Activated naive CD4-positive, alpha-beta T cell treated with anti-CD3 and anti-CD28 coated beads, Interleukin-2, amount 50 U/mL, for 72 hours (primary cell): ENCODE results near the gene CYYR1. TPM values are rescaled to one million over a fixed set of nuclear protein-coding genes. Genes with fewer than 3 reads are reported as not detected.

Source experiments
- ATAC-seq, 2 donors: fragments of 150-1000 bp; cut with Tn5 transposase; 2 replicates each; pipeline ENCODE4 v1.10.0; 2021; ENCODE audit warnings: mild to moderate bottlenecking in 2 of 2, moderate library complexity in 2 of 2
- DNase-seq, 2 donors: peaks; one replicate each; pipeline ENCODE4 v3.0.0; 2021 to 2022; ENCODE audit warnings: low spot score in 2 of 2
- H3K27ac Mint-ChIP-seq, 2 donors: one replicate each; pipeline ENCODE4 v1.8.0; 2022; ENCODE audit warnings: mild to moderate bottlenecking in 2 of 2, mixed read lengths in 2 of 2
- H3K36me3 Mint-ChIP-seq, 2 donors: one replicate each; pipeline ENCODE4 v1.8.0; 2022; ENCODE audit warnings: mixed read lengths in 2 of 2
- H3K9me3 Mint-ChIP-seq, 2 donors: one replicate each; pipeline ENCODE4 v1.8.0; 2022; ENCODE audit warnings: mixed read lengths in 2 of 2
- total RNA-seq, 2 donors: library from RNA; stranded (reverse); gene quantifications; one replicate each; pipeline ENCODE4 v1.2.3, GENCODE V29; 2022

CYYR1 gene
- total RNA-seq, 2 donors from 2014 or later, result not detected

GRCh38 chr21:26563856-26564503, 9.1 kb downstream of the CYYR1 start:
- Mint-ChIP-seq H3K9me3 (no peaks in the 10 kb centered on the region), H3K36me3 (no peaks in the 10 kb centered on the region), H3K27ac (no peak overlapping the region)
- no peak for ATAC-seq
- DNase-seq, result no peak

- ATAC-seq (no peak), DNase-seq (no peak)
- Mint-ChIP-seq H3K36me3 (no peaks in the 10 kb centered on the region), H3K27ac (no peak overlapping the region), H3K9me3 (no peaks in the 10 kb centered on the region)
Observed at GRCh38 chr21:26560612-26561011, 12.5 kb downstream of the CYYR1 start.

GRCh38 chr21:26559099-26559498, 14.0 kb downstream of the CYYR1 start:
- DNase-seq (no peak), ATAC-seq (no peak)
- H3K36me3 Mint-ChIP-seq, result no peaks in the 10 kb centered on the region
- H3K9me3 Mint-ChIP-seq, result no peaks in the 10 kb centered on the region
- no peak overlapping the region for H3K27ac Mint-ChIP-seq

- Mint-ChIP-seq H3K9me3 (no peaks in the 10 kb centered on the region), H3K27ac (no peak overlapping the region), H3K36me3 (no peaks in the 10 kb centered on the region)
- ATAC-seq, result no peak
- no peak for DNase-seq
Observed at GRCh38 chr21:26557106-26557505, 16.0 kb downstream of the CYYR1 start.

- ATAC-seq (no peak), DNase-seq (no peak)
- no peaks in the 10 kb centered on the region for H3K36me3 Mint-ChIP-seq
- H3K27ac Mint-ChIP-seq, result no peak overlapping the region
- H3K9me3 Mint-ChIP-seq, result no peaks in the 10 kb centered on the region
Observed at GRCh38 chr21:26555540-26556146, 17.4 kb downstream of the CYYR1 start.

- H3K27ac Mint-ChIP-seq, result no peak overlapping the region
- no peaks in the 10 kb centered on the region for H3K36me3 Mint-ChIP-seq
- no peak for ATAC-seq
- DNase-seq, result no peak
- no peaks in the 10 kb centered on the region for H3K9me3 Mint-ChIP-seq
Observed at GRCh38 chr21:26554365-26554764, 18.7 kb downstream of the CYYR1 start.

- Mint-ChIP-seq H3K9me3 (no peaks in the 10 kb centered on the region), H3K27ac (no peak overlapping the region), H3K36me3 (no peaks in the 10 kb centered on the region)
- DNase-seq, result no peak
- no peak for ATAC-seq
Observed at GRCh38 chr21:26553898-26554297, 19.2 kb downstream of the CYYR1 start.

- ATAC-seq (no peak), DNase-seq (no peak)
- no peaks in the 10 kb centered on the region for H3K9me3 Mint-ChIP-seq
- H3K36me3 Mint-ChIP-seq, result no peaks in the 10 kb centered on the region
- H3K27ac Mint-ChIP-seq, result no peak overlapping the region
Observed at GRCh38 chr21:26550326-26550725, 22.8 kb downstream of the CYYR1 start.

GRCh38 chr21:26546446-26547097, 26.5 kb downstream of the CYYR1 start:
- Mint-ChIP-seq H3K27ac (no peak overlapping the region), H3K9me3 (no peaks in the 10 kb centered on the region), H3K36me3 (no peaks in the 10 kb centered on the region)
- no peak for ATAC-seq
- no peak for DNase-seq

GRCh38 chr21:26544201-26544775, 28.8 kb downstream of the CYYR1 start:
- ATAC-seq, result no peak
- Mint-ChIP-seq H3K36me3 (no peaks in the 10 kb centered on the region), H3K9me3 (no peaks in the 10 kb centered on the region), H3K27ac (no peak overlapping the region)
- no peak for DNase-seq

- ATAC-seq (no peak), DNase-seq (no peak)
- no peaks in the 10 kb centered on the region for H3K36me3 Mint-ChIP-seq
- H3K9me3 Mint-ChIP-seq, result peaks cover 0 to 3% of the 10 kb centered on the region in 2 donors
- no peak overlapping the region for H3K27ac Mint-ChIP-seq
Observed at GRCh38 chr21:26540651-26541050, 32.4 kb downstream of the CYYR1 start.

GRCh38 chr21:26539566-26539965, 33.5 kb downstream of the CYYR1 start:
- ATAC-seq (no peak), DNase-seq (no peak)
- peaks cover 0 to 4% of the 10 kb centered on the region in 2 donors for H3K9me3 Mint-ChIP-seq
- no peak overlapping the region for H3K27ac Mint-ChIP-seq
- no peaks in the 10 kb centered on the region for H3K36me3 Mint-ChIP-seq

- no peak for DNase-seq
- Mint-ChIP-seq H3K27ac (no peak overlapping the region), H3K36me3 (no peaks in the 10 kb centered on the region), H3K9me3 (peaks cover 0 to 4% of the 10 kb centered on the region in 2 donors)
- no peak for ATAC-seq
Observed at GRCh38 chr21:26534517-26534916, 38.6 kb downstream of the CYYR1 start.

GRCh38 chr21:26532208-26532607, 40.9 kb downstream of the CYYR1 start:
- no peaks in the 10 kb centered on the region for H3K36me3 Mint-ChIP-seq
- DNase-seq (no peak), ATAC-seq (no peak)
- peaks cover 0 to 4% of the 10 kb centered on the region in 2 donors for H3K9me3 Mint-ChIP-seq
- no peak overlapping the region for H3K27ac Mint-ChIP-seq

- Mint-ChIP-seq H3K36me3 (no peaks in the 10 kb centered on the region), H3K27ac (no peak overlapping the region), H3K9me3 (no peaks in the 10 kb centered on the region)
- ATAC-seq (no peak), DNase-seq (no peak)
Observed at GRCh38 chr21:26529526-26529925, 43.6 kb downstream of the CYYR1 start.

GRCh38 chr21:26528882-26529281, 44.2 kb downstream of the CYYR1 start:
- H3K36me3 Mint-ChIP-seq, result no peaks in the 10 kb centered on the region

GRCh38 chr21:26522704-26523103, 50.4 kb downstream of the CYYR1 start:
- Mint-ChIP-seq H3K36me3 (no peaks in the 10 kb centered on the region), H3K9me3 (peaks cover 0 to 6% of the 10 kb centered on the region in 2 donors), H3K27ac (no peak overlapping the region)
- no peak for DNase-seq
- ATAC-seq, result no peak

More at GRCh38 chr21:26528882-26529281, 44.2 kb downstream of the CYYR1 start:
- DNase-seq (no peak), ATAC-seq (no peak)
- Mint-ChIP-seq H3K9me3 (no peaks in the 10 kb centered on the region), H3K27ac (no peak overlapping the region)
